Hematopoietic multipotent progenitor cell treated with erythropoietin and hydrocortisone succinate and interleukin-3 and kit ligand, for 6 days (in vitro differentiated cells): ENCODE results near the gene NEMF.
"Not testable (repeated sequence)": the region's sequence is repeated elsewhere in the genome, so short reads cannot be mapped to it uniquely, and the experiment has no call there.

Experiments used
- DNase-seq: peaks from one replicate; pipeline ENCODE4 v3.0.0-alpha.2; 2015

Gene NEMF

DNA sequence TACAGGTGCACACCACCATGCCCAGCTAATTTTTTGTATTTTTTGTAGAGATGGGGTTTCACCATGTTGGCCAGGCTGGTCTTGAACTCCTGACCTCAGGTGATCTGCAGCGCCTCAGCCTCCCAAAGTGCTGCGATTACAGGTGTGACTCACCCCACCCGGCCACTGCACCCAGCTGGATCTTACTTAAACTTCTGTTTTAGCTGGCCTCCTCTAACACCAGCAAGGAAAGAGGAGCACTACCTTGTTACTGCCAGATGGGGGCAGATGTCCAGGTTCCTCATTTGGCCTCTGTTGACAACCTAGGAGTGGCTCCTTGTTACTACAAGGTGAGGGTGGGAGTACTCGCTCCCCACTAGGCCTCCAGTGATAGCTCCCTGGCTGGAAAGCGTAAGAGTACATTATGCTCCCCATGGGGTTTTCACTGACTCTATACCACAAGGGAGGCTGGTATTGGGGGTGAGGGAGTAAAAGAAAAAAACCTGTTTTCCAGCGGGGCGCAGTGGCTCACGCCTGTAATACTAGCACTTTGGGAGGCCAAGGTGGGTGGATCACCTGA lies 27.1 kb upstream of the NEMF start:
- peak; percentile 91 for DNase-seq

DNA sequence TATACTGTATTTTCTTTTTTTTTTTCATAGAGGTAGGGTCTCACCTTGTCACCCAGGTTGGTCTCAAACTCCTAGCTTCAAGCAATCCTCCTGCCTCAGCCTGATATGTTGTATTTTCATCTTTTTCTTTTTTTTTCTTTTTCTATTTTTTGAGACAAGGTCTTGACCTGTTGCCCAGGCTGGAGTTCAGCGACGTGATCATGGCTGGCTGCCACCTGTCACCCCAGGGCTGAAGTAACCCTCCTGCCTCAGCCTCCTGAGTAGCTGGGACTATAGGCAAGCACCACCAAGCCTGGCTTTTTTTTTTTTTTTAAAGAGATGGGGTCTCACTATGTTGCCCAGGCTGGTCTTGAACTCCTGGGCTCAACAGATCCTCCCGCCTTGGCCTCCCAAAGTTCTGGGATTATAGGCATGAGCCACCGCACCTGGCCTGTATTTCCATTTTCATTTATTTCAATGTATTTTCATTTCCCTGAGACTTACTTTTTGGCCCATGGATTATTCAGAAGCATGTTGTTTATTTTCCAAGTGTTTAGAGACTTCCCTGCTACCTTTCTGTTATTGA lies 24.1 kb upstream of the NEMF start:
- DNase-seq, result no peak

DNA sequence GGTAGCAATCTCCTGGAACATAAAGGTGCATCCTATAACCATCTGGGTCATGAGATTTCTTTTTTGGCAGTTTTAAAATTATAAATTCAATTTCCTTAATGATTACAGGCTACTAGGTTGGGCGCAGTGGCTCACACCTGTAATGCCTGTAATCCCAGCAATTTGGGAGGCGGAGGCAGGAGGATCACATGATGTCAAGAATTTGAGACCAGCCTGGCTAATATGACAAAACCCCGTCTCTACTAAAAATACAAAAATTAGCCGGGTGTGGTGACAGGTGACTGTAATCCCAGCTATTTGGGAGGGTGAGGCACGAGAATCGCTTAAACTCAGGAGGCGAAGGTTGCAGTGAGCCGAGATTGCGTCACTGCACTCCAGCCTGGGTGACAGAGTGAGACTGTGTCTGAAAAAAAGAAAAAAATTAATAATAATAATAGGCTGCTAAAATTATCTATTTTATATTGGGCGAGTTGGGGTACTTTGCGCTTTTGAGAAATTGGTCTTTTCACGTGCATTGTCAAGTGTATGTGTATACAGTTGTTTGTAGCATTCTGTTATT lies 23.1 kb upstream of the NEMF start:
- no peak for DNase-seq

DNA sequence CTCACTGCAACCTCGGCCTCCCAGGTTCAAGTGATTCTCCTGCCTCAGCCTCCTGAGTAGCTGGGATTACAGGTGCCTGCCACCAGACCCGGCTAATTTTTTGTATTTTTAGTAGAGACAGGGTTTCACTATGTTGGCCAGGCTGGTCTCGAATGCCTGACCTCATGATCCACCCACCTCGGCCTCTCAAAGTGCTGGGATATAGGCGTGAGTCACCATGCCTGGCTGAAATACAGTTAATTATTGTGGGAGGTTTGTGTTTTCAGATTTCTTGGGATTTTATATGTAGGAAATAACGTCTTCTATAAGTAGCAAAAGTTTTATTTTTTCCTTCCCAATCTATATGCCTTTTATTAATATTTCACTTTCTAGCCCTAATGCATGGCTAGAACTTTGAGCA lies 21.0 kb upstream of the NEMF start:
- DNase-seq, result not testable (repeated sequence)

DNA sequence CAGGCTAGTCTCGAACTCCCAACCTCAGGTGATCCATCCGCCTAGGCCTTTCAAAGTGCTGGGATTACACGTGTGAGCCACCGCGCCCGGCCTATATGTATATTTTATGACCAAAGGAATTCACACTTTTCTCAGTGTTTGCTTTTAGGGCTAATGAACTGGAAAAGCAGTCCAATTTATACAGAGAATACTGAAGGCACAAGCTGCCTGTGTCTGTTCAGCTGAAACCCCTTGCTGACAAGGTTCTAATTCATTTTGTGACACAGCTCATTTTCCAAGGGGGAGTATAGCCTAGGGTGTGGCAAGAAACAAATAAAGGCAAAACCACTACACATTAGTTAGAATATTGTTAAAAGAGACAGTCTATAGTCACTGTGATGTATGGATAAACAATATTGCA lies 18.3 kb upstream of the NEMF start:
- no peak for DNase-seq

DNA sequence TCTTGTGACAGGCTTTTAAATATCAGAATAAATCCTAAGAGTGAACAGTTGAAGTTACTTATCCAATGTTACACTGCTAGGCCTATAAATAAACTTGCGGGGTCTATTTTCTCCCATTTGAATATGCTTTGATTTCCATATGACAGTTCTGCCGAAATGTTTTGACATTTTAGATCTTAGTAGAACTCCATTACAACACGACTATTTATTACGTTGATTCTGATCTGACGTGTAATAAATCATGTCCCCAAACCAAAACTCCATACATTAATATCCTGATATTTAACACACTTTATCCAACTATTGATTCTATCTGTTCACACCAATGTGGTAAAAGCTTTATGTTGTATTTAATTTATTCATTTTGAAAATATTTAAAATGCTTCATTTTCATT lies 16.1 kb upstream of the NEMF start:
- no peak for DNase-seq

DNA sequence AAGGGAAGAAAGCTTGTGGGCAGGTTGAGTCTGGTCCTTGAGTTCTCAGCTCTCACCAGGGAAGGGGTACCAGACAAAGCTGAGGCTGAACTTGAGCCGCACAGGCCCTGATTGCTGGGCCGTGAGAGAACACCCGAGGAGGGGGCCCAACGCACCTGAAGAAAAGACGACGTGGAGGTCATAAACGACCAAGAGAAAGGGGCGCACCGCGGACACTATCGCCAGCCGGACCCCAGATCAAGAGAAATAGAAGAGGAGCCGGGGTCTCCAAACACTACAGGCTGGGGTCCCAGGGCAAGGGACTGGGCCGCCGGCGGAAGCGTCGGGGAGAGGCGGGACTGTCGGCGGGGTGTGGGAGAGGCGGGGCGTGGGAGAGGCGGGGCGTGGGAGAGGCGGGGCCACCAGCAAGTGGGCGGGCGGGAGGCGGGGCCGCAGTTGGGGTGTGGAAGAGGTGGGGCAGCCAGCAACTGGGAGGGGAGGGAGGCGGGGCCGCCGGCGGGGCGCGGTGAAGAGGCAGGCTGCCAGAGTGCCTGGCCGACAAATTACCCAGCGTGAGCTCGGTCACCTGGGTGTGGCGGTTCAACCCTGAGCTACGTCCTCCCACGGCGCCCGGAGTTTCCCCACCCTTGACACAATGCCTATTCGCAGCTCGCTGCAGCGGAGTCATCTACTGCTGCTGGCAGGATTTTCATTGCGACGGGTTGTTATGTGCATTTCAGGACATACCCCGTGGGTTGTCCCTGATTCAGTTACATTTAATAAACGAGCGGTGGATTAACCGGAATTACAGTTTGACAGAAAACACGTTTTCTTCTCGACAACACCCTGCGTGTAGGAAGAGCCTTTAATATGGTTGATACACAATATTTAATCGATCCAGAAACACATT lies 15.5 kb upstream of the NEMF start:
- peak; percentile 98 for DNase-seq

DNA sequence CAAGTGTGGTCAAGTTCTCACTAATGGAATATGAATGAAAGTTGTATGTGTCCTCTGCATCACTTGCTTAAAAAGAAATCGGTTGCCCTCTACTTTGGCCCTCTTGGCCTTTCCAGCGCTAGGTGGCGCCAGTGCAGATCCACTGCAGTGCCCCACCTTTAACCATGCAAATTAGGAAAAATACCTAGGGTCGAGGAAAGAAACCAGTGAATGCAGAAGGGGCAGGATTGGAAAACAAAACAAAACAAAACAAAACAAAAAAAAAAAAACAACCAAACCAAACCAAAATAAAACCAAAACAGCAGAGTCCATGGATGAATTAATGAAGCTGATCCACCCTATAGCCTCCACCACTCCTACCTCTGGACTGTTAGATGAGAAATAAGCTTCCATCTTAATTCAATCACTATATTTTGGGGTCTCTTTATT lies 12.9 kb upstream of the NEMF start:
- DNase-seq, result peak; percentile 88

DNA sequence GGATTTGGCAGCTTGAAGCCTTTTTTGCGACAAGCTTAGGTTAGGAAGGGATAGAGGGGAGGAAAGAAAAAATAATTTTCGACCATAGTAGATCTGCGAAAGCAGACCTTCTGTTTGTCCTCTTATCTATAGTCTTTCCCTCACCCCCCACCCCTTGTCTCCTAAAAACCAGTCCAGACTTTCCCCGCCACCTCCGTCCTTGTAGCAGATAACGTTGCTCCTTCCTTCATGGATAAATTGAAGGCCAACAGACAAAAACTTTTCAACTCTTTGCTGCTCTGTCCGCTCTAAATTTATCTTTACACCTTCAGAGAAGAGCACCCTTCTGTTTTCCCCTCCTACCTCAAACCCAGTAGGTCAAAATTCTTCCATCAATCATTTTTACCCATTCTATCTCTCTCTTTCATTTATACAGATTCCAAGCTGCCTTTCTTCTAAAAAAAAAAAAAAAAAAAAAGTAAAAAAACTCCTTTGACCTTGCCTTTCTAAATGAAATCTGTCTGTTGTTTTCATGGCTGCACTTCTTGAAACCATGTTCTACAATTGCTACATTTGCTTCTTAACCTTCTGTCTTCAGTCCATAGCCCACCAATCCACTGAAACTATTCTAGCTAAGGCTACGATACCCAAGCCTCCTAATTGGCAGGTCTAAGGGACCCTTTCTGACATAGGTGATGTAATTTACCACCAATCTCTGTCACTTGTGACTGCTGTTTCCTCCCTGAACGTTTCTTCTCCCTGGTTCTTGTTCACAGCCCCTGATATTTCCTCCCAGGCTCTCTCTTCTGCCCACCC lies 11.1 kb upstream of the NEMF start:
- DNase-seq, result peak; percentile 80

DNA sequence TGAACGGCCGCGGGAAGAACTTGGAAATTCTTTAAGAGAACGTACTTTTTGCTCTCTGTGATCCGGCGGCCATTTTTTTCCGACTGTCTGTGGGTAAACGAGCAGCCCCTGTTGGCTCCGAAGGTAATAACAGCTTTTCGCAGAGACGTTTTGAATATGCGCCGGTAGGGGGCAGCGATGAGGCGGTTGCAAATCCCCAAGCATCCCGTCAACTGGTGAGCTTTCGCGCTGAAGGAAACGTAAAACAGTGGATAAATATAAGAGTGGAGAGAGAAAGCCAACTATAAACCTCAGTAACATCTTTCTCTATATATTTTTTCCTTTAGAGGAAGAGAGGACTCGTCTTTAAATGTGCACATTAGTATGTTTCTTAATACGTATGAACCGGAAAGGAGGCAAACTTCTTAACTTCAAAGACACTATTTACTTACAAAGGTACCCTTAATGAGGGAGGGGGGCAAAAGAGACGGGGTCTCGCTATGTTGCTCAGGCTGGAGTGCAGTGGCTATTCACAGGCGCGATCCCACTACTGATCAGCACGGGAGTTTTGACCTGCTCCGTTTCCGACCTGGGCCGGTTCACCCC lies 9.6 kb upstream of the NEMF start:
- DNase-seq, result peak; percentile 92

DNA sequence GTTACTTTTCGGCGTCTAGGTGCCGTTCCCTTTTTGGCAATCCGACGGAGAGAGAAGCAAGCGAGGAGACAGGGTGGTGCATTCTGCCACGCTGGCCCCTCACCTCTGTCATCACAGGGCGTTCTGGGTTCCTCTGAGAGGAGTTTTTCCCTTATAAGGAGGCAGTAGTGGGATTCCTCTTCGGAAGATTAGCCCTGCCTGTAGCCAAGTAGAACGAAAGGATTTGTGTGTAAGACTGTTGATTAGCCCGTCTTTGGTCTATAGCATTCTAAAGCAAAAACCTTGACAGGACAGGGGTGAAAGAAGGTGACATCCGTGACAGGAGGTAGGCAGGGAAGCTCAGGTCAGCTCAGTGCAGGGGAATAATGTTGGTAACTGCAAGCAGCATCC lies 9.1 kb upstream of the NEMF start:
- DNase-seq, result peak; percentile 85

DNA sequence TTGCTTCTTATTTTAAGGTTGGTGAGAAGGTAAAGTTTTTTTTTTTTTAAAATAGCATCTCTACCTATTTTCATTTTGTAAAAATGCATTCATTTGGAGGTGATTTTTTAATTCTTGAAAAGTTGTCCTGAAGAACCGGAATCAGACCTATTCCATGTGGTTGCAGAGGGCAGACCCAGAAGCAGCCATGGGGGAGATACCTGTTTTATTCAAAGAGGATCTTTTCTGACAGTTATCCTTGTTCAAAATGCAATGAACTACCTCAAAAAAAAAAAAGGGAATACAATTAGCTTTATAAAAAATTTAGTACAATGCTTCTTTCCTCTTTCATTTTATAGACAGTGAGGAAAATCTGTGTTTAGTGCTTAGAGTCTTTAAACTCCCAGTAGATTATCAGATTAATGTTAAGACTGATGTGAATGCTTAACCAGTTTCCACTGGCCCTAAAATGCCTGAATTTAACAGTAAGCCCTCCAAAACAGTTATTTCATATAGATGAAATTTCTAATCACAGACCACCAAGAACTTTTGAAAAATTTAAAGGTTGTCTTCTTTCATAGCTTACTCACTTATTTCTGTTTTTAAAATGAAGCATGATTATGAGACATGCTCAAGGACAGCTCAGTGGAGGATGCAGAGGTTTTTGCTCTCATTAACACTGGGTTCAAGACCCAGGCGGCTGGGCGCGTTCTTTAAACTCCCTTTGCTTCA lies 8.6 kb upstream of the NEMF start:
- DNase-seq, result no peak

DNA sequence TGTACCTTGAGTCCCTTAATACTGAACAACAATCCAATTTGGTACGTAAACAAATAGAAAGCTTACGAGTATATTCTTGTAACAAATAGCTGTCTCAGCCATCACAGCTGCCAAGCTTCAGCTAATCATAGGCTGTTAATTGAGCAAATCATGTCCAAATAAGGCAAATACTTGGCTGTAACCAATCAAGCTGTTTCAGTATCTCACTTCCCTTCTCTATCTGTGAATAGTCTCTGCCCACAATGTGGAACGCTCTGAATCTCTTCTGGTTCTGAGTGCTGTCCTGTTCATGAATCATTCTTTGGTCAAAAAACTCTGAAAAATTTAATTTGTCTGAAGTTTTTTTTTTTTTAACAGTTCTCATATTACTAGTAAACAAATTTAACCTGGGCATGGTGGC lies 5.8 kb upstream of the NEMF start:
- DNase-seq, result peak; percentile 34

DNA sequence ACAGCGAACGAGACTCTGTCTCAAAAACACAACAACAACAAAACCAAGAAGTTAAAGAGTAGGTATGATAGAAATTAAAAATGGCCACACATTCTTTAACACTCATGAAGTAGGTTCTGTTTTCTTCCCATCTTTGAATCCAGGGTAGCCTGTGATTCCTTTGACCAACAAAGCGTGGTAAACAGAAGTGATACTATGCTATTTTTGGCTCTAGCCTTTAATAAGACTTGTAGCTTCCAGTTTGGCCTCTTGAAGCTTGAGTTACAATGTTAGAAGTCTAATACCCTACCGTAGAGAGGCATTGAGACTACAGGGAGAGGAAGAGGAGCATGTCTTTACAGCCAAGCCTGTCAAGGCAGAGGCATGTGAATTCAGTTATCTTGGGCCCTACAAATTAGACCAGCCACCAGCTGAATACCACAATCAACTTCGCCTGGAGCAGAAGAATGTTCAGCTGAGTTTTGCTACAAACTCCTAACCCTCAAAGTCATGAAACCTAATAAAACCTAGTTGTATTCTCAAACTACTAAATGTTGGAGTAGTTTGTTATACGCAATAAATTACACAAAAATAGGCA lies 4.9 kb upstream of the NEMF start:
- no peak for DNase-seq

DNA sequence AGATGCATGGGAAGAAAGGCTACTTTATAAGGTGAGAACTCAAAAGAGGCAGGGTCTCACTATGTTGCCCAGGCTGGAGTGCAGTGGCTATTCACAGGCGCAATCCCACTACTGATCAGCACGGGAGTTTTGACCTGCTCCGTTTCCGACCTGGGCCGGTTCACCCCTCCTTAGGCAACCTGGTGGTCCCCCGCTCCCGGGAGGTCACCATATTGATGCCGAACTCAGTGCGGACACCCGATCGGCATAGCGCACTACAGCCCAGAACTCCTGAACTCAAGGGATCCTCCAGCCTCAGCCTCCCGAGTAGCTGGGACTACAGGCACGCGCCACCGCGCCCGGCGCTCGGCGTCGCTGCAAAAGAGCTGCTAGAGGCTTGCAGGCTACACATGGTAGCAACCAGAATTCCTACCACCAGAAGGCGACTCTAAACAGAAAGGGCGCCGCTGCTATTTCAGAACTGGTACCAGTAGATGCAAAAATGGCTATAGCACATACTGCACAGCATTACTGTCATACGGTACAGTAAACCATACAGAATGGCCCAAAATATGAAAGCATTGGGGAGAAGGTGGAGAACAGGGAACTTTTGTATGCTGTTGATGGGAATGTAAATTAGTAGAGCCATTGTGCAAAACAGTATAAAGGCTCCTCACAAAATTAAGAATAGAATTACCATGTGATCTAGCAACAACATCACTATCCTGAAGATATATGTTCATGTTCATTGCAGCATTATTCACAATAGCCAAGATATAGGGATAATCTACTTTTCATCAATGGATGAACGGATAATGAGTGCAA lies 1.2 kb upstream of the NEMF start:
- peak; percentile 92 for DNase-seq

DNA sequence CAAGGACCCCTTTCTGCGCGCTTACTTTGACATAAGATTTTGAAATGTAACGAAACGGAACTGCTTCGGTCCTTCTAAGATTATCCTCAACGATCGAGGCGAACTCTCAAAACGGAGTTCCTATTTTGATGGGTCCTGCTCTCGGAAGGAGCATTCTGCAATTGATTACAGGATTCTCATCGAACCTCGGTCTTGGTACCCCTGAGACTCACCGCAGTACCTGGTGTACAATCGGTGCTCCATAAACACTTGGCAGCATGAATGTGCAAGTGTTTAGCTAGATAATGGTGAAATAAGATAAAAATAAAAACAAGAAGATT lies 530 bp upstream of the NEMF start:
- no peak for DNase-seq

DNA sequence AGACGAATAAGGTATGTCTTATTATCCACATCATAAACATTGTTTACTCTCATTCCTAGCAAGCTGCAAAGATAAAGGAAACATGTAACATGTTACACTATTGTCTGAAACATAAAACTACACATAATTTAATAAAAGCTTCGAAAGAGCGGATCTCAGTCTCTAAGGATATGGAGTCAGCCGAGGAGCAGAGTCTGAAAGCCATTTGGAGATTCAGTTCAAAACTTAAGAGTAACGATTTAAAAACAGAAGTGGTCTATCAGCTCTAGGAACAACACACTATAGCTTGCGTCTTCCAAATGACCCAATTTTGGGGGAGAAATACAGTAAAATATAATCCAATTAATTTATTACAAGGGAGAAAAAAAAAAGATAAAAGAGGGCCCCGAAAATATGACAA lies 775 bp downstream of the NEMF start:
- peak; percentile 46 for DNase-seq

DNA sequence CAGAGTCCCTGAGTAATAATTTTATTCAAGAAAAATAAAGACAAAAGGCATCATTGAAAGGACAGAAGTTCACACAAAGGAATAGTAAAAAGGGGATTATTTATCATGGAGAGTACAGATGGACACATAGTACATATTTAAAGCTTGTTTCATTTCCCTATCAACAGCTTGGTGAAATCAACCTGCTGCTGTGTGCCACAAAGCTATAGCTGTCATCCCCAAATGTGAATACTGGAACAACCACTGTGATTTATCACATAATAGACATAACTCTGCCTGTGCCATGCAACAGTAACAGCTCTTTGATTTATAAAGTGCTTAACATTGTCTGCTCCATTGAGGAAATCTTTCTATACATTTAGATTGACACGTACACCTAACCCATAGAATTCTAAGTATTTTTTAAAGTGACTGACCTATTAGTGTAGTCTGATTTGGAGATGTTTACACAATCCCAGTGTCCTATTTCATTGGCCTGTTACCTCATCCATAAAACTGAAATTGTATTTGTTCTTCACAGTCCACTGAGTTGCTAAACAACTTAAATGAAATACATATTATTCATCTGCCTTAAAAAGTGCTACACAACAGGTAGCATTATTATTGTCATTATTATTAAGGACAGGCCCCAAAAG lies 3.3 kb downstream of the NEMF start:
- DNase-seq, result no peak

DNA sequence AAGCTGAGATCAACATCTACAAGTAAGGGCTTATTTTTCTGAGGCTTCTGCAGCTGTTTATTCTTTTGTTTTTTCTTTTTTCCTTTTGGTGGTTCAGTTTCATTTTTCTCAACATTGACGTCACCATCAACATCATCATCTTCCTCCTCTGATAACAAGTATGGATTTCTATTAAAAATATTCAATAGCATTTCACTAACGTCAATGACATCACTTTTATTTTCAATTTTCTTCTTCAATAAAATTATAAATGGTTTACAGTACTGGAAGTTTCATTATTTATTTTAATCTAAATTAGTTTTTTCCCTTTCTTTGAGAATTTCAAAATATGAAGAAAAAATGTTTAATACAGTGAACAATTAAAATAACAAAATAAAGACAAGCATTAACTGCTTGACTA lies 23.9 kb downstream of the NEMF start:
- no peak for DNase-seq

DNA sequence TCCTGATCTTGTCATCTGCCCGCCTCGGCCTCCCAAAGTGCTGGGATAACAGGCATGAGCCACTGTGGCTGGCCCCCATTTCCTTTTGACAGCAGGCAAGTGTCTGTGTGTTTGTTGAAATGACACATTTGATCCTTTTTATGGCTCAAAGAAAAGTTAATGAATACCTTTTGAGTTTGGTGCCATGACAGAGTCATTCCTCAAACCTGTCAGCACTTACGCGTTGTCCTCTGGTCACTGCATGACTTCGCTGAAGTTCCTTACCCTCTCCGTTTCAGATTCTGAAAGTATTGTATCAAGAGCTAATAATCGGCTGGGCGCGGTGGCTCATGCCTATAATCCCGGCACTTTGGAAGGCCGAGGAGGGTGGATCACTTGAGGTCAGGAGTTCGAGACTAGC lies 32.4 kb downstream of the NEMF start:
- DNase-seq, result no peak

DNA sequence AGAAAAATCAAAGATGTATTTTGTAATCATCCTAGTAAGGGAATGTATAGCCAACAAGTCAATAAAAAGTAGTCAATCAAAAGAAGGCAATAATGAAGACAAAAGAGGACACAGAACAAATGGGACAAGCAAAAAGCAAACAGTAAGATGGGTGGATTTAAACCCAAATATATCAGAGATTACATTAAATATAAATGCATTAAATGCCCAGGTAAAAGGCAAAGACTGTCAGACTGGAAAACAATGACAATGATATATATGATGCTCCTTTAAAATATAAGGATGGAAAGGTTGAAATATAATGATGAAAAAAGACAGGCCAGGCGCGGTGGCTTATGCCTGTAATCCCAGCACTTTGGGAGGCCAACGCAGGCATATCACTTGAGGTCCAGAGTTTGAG lies 35.7 kb downstream of the NEMF start:
- DNase-seq, result no peak
